GM12892 (cell line): ENCODE results near the gene PCBD2.
A peak's percentile ranks its signal among the peaks of the same experiment; 100 is the strongest.

Experiments
- POLR2A ChIP-seq: IDR thresholded peaks from 2 replicates; pipeline ENCODE4 v1.6.1; 2011; ENCODE audit warnings: low read depth, low read length, control low read depth
- POLR2AphosphoS5 ChIP-seq: IDR thresholded peaks from 2 replicates; pipeline ENCODE4 v1.6.1; 2011; ENCODE audit warnings: low read depth, low read length, control low read depth
- TAF1 ChIP-seq: IDR thresholded peaks from 2 replicates; pipeline ENCODE4 v1.6.1; 2011; ENCODE audit warnings: low read depth, mild to moderate bottlenecking, control low read depth, low read length, borderline replicate concordance

DNA sequence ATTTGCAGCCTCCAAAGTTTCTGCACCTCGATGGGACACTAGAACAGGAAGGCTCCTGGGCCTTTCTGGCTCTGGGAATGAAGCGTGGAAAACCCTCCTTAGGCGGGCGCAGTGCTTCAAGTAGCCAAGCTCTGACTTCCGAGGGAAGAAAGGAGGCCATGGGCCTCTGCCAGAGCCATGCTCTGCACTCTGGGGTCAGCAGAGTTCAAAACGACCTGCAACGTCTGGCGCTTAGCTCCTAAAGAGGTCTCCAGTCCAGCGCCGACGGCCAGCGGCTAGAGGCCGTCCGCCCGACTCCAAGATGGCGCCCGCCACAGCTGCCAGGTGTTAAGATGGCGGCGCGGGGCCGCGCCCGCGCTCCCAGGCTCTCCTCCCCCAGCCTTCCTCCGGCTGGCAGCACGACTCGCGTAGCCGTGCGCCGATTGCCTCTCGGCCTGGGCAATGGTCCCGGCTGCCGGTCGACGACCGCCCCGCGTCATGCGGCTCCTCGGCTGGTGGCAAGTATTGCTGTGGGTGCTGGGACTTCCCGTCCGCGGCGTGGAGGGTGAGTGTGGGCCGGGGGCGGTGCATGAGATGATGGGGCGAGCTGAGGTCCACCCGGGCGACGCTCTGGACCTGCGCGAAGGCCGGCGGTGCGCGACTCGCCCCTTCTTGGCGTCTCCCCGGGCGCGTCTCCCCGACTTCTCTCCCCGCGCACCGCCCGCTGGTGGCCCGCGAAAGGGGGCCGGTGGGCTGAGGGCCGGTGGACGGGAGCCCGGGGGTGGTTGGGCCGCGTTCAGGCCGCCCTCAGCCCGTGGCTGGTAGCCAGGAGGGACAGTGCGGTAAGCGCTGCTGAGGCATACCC, 30.7 kb upstream of the PCBD2 start, which contains the start of gene TXNDC15:
- TF ChIP-seq POLR2A (peak; percentile 95), POLR2AphosphoS5 (peak; percentile 80), TAF1 (peak; percentile 97)
